Globus pallidus (tissue), 1 donor: ENCODE measurements around the gene C1orf159.
"Not testable (repeated sequence)": the region's sequence is repeated elsewhere in the genome, so short reads cannot be mapped to it uniquely, and the experiment has no call there.

Experiments used
- DNase-seq: peaks from one replicate; pipeline ENCODE4 v3.0.0-alpha.2; 2015; ENCODE audit warnings: low spot score

Gene C1orf159

DNA sequence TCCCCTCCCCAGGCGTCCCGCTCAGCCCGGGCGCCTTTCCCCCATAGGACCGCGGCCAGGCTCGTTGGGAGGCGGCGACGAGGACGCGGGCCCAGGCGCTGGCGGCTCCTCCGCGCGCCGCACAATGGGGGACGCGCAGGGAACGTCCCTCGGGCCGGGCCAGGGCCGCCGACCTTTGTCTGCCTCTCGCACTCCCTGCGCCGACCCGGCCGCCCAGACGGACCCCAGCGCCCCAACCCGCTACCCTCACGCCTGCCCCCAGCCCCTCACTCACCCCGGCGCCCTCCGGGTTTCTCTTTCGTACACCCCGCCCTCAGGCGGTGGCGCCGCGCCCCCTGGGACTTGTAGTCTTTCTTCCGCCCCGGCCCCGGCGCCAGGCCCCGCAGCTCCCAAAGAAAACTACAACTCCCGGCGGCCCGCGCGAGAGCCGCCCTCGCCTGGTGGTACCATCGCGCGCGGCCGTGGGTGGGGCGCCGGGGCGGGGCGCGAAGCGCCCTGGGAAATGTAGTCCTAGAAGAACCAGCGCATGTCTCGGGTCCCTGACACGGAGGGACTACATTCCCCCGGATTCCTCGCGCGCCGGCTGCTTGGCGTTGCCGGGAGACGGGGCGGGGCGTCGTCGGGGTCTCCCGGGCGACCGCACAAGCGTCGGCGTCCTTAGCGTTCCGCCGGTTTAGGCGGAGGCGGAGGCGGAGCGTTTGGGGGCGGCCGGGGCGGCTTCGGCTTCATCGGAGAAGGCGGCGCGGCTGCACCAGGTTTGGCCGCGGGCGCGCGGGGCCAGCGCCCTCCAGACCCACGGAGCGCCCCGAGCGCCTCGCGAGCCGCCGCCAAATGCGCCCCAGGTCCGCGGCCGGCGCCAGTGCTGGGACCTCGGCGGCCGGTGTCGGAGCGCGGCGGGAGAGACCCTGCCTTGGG, at the start of gene C1orf159:
C1orf159 (minus strand) TSS at position 304 of the 915 bp plus-strand sequence. CDS start 24,546 bp downstream, outside the sequence.
- DNase-seq = peak; percentile 98

DNA sequence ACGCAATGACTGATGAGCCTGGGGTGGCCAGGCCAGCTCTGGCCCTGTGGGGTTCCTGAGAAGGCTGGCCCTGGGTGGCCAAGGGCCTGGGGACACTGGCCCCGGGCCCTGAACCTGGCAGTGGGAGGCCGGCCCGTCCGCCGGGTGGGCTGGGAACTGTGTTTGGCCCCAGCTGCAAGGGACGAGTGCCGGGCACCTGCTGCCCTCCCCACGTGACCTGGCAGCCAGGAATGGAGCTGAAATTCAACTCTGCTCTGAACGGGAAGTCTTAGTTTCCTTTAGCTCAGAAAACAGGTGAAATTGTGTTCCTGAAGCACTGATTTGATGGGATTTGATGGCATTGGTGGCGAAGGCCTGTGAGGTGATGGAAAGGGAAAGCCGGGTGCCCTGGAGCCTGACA, 49.6 kb upstream of the C1orf159 start:
- no peak for DNase-seq

DNA sequence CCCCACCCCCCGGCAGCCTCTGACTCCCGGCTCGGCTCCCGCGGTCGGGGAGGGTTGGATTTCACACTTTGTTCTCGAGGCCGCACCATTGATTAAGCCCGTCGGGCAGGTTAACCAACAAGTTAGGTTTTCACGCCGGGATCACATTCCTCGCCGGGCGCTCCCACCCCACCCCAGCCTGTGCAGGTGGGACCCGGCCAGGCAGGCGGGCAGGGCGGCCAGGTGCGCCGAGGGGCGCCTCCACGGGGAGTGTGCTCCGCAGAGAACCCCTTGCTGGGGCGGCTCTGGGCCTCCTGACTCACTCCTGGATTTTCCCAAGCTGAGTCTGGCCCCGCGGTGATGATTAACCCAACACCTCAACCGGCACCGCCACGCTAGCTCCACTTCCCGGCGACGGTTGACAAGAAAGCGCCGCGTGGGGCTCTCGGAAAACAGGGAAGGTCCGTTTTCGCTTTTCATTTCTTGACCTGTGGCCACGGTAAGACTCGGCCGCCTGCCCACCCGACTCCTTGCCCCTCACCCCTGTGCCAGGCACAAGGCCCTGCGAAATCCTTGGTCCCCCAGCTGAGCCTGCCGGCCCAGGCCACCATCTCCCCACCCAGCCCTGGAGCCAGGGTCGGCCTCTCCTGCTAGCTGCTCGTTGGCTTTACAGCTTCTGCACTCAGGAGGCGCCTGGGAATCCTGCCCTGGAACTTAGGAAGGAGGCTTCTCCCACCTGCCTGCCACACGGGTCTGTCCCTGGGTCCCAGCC, 49.0 kb upstream of the C1orf159 start:
- DNase-seq = no peak

DNA sequence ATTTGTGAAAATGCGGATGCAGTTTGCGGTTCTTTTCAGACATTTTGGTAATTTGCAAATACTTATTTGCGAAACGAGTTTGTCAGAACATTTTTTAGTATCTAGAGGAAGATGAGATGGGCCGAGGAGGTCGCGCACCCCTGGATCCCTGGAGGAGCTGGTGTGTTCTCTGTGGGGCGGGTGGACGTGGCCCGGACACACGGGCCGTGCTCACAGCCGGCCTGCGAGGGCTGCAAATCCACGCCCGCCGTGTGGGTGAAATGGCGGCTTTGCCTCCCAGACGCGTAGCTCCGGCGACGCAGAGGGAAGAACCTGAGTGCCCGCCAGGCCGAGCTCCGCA, 48.4 kb upstream of the C1orf159 start:
- DNase-seq = no peak

DNA sequence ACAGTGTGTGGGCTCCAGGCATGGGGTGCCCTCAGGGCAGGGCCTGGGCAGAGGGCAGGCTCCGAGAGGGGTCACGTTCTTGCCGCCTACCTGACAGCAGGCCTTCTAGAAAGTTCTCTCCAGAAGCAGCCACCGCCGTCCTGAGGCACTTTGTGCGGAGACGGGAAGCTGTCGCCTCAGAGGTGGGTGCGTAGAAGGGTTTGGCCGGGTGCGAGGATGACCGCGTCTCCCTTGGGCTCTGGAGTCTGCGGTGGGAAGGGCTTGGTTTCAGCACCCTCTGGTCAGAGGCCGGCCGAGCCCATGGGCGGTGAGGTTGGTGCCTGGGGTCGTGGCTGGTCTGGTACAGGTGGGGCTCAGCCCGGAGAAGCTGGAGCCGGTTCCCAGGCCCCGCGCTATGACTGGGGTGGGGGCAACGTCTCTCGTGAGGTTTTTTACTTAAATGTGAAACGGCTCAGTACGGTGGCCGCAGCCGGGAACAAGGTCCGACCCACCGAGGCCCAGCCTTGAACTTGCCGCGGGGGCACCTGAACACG, 47.7 kb upstream of the C1orf159 start:
- DNase-seq = no peak

DNA sequence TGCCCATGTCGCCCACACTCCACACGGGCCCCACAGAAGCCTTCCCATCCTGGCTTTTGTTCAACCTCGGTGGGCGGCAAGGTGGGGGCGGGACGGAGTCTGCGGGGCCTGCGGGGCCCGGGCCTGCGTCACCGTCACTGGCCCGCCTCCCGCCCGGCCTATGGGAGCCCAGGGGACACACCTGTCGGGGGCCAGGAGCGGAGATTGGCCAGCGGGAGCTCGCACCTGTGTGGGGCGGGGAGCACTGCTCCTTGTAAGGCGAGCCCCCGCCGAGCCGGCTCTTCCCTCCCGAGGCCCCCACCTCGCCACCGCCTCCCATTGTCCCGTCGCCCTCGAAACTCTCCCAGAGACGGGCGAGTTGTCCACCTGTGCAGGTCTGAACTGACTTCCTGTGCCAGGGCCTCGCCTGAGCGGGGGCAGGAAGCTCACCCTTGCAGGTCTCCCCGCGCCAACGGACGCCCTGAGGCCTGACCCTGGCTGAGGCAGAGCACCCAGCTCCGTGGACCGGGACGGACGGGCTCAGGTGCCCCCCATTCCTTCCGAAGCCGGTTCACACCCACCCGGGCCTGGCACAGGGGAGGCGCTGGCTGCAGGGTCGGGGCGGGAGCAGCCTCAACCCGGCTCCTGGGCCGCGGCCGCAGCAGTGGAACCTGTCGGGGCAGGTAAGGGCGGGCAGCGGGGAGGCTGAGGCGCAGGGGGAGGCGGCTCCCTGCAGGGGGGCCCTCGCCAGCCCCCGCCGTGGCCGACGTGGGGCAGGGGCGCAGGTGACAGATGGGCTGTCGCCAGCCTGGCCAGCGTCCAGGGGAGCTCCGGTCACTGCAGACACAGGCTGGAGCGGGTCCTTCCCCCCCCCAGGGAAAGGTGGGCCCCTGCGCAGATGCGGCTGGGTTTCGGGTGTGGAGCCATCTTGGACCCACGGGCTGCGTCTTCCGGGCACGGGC, 47.0 kb upstream of the C1orf159 start:
- no peak for DNase-seq

DNA sequence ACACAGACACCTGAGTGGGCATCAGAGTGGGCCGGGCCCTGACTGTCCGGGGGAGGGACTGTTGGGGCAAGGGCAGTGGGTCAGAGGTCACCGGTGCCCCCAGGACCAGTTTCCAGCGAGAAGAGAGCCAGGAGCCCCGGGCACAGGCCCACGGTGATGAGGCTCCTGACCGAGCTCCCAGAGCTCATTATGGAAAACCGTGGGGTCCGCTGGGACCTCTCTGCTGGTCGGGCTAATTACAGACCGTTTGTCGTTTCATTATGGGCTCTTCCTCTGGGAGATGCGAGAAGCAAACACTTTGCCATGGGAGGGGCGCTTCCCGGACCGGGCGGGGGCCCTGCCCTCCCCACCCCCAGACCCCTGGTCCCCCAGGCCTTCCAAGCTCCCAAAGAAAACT, 45.8 kb upstream of the C1orf159 start:
- DNase-seq = no peak

DNA sequence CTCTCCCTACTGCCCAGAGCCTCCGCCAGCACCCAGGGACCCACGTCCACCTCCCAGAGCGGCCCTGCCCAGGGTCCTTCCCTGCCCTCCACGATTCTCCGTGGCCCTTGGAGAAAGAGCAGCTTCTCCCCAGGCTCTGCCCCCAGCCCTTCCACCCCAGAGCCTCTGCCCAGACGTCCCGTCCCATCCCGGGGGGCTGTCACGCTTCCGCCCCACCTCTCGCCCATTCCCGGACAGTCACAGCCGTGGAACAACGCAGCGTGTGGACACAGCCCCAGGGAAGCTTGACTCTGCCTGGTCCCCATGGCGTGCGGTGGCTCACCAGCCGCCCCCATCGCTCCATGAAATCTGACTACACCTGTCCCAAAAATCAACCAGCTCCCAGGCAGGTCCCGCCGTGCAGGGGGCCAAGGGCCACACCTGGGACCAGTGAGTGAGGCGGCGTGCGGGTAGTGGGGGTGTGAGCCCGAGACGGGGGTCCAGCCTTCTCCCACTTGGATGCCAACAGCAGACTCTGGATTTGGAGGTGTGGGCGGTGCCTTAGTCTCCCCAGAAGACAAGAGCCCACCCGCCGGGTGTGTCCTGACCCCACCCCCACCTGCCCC, 45.3 kb upstream of the C1orf159 start:
- DNase-seq = no peak

DNA sequence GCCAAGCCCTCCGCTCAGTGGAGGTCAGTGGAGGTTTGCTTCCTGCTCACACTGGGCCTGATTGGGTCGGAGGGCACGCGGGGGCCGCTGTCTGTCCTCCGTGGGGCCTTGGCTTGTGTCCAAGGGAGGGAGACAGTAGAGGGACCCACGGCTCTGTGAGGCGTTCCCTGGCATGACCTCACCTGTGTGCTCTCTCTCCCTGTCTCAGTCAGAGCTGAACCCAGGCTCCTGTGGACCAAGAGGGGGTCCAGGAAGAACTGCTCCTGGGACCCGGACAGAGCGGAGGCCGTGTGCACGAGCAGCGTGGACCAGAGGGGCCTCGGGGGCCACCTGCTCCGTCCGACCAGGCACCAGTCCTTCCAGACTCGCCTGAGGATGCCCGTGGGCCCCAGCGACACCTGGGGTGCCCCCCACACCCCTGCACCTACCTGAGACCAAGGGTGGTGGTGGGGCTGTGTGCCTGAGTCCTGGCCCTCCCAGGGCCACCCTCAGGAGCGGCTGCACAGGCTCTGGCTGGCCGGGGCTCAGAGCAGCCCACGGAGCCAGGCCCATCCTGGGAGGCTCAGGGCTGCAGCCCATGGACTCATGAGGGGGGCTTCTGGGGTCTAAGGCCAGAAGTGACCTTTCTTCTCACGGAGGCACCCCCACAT, 44.5 kb upstream of the C1orf159 start:
- DNase-seq = no peak

DNA sequence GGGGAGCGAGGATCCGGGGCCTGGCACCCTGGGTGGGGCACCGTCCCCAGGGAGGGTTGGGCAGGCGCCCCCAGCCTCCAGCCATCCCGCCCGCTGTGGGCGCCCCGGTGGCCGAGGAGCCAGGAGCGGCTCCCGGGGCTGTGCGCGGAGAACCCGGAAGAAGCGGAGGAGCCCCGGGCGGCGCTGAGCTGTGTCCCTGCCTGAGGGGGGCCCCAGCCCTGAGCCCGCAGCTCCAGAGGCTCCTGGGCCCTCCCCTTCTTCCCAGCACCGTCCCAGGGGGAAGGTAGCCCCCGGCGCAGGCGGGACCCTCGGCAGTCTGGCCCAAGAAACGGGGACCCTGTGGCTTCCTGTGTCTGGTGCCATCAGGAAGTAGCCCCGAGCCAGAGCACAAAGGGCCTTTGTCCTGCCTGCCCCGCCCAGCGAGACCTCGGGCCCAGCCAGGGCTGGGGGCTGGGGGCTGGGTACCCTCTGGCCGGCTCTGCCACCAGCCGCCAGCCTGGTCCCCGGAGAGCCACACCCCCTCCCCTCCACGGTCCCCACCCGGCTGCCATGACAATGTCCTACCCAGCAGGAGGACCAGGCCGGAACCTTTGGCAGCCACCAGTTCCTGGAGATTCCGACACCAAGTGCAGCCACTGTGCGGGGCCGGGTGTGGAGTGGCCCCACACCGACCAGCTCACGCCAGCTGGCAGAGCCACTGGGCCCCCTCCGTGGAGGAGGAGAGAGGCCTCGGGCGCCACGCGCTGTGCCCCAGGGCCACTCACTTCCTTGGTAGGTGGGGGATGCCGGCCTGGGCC, 42.2 kb upstream of the C1orf159 start:
- DNase-seq = peak; percentile 91

DNA sequence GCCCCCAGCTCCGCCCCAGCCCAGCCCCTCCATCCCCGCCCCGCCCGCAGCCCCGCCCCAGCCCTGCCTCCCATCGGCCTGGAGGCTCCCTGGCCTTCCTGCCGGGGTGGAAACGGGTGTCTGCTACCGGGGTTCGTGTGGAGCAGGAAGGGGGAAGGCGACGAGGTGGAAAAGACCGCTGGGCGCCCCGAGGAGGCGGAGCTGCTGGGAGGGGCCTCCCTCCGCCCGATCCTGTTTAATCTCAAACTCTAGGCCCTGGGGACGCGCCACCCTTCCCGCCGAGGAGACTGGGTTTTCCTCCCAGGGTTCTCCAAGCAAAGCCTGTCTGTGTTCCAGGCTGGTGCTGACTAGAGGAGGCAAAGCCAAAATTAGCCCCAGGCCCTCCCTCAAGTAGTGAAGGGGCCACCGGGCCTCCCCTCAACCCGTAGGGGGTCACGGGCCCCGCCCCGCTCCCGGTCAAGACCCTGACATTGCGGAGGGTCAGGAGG, 41.6 kb upstream of the C1orf159 start:
- peak; percentile 71 for DNase-seq

DNA sequence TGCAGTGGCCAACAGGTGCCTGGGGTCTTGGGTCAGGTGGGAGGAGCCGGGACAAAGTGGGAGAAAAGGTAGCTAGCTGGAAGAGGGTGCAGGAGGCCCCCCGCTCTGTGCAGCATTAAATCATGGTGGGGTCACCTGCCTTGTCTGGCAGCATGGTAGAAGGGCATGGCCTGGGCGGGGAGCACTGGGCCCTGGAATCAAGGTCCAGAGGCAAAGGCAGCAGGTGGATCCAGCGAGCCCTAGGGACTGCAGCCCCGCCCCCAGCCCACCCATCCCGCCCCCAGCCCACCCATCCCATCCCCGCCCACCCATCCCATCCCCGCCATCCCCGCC, 41.1 kb upstream of the C1orf159 start:
- DNase-seq = peak; percentile 11

DNA sequence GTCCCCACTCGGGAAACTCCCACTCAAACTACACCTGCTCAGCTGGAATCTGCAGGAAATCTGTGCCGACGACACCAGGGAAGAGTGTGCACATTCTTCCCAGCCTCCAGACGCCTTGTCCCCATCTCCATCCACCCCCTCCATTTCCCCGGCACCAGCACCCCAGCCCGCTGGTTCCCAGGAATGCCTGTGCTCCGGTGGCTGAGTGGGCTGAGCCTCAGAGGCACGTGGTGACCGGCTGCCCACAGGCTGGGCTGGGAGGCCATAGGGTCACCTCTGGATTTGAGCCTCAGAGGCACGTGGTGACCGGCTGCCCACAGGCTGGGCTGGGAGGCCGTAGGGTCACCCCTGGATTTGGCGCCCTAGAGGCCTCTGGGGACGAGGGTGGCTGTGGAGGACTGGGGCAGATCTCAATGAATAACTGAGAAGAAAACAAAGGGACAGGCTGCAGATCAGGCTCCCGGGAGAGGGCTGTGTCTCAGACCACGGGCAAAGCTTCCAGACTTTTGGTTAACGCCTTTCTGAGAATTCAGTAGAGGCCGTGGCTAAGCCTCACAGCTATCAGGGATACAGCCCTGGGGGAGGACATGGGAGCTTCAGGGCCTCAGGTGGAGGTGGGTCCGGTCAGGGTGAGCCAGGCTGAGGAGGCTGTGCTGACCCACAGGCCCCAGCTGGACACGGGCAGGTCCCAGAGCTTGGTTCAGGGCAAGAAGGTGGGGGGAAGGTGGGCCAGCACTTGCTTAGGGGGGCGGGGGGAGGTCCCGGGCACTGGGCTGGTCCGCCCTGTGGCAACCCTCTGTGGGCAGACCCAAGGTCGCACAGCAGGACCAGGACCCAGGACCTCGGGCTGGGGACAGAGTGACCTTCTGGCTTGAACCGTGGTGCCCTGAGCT, 40.5 kb upstream of the C1orf159 start:
- no peak for DNase-seq

DNA sequence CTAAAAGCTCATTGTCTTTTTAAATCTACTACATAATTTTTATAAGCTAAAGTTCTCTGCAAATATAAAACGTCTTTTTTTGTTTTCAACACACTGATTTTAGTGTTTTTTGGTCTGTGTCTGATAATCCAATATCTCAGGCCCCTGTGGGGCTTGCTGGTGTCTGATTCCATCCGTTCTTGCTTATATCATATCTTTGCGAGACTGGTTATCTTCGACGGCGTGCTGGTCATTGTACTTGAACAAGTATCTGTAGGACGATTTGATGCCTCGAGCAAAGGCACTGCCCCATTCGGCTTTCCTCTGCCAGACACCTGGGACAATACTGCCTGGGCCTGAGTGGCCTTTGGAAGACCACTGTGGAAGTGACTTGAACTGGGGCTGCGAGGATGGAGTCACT, 39.4 kb upstream of the C1orf159 start:
- DNase-seq = no peak

DNA sequence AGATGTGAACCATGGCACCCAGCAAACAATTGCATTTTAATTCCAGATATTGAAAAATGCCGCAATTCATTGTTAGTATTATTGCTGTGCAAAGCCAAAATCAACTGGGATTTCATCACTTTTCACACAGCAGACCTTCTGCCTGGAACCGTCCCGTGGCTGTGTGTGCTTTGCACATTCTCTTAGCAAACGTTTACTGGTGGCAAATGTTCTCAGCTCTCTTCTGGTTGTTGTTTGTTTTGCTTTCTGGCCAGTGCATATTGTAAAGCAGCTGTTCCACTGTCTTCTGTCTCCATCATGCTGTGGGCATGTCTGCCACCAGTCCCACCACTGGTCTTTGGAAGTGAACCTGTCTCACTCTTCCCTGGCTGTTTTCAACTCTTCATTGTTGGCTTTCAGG, 38.0 kb upstream of the C1orf159 start:
- no peak for DNase-seq

DNA sequence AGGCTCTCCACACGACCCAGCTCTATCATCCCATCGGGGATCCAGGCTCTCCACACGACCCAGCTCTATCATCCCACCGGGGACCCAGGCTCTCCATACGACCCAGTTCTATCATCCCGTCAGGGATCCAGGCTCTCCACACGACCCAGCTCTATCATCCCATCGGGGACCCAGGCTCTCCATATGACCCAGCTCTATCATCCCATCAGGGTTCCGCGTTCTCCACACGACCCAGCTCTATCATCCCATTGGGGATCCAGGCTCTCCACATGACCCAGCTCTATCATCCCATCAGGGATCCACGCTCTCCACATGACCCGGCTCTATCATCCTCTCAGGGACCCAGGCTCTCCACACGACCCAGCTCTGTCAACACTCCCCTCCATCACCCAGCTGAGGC, 37.3 kb upstream of the C1orf159 start:
- DNase-seq = not testable (repeated sequence)

DNA sequence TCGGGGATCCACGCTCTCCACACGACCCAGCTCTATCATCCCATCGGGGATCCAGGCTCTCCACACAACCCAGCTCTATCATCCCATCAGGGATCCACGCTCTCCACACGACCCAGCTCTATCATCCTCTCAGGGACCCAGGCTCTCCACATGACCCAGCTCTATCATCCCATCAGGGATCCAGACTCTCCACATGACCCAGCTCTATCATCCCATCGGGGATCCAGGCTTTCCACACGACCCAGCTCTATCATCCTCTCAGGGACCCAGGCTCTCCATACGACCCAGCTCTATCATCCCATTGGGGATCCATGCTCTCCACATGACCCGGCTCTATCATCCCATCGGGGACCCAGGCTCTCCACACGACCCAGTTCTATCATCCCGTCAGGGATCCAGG, 36.5 kb upstream of the C1orf159 start:
- not testable (repeated sequence) for DNase-seq

DNA sequence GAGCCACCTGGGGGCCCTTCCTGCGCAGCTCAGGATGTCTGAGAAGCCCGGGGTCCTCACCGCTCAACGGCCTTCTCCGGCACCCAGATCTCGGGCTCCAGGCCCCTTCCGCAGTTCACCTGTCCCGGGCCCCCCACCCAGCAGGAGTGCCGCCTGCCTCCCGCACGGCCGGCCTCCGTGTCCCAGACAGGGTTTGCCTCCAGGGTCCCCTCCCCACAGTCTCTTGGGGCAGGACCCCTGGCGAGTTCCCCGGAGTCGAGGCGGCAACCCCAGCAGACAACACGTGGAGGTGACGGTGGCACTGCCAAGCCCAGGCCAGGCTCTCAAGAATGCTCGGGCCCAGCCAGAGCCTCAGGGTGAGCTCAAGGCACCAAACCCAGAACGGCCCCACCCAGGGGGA, 35.4 kb upstream of the C1orf159 start:
- DNase-seq = no peak

DNA sequence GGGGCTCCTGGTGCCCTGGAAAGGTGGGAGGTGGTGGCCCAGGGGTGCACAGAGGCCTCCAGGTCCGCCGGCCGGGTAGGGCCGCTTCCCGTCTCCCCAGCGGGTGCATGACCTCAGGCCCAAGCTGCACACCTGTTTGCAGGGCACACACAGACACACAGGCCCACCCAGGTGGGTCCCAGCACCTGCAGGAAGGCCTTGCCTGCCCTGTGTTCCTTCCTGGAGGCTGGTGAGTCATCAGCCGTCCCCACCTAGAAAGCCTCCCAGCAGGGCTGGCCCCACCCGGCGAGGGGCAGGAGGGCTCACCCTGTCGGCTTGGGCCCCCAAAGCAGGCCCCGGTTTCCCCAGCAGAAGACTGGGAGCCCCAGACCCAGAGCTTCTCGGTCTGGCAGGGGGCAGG, 34.2 kb upstream of the C1orf159 start:
- DNase-seq = no peak
